SK-N-SH treated with all-trans-retinoic acid at 6 μM for 48 hours (cell line): ENCODE results near the gene SCFD2.

Experiments used
- ATAC-seq: fragments of 200-7000 bp; cut with Tn5 transposase; 3 replicates; pipeline ENCODE4 v1.9.1; 2020; ENCODE audit warnings: mild to moderate bottlenecking, moderate library complexity
- ARNTL ChIP-seq: fragments of 450-650 bp; formaldehyde crosslinking; IDR thresholded peaks from 2 replicates; pipeline ENCODE4 v1.5.0; 2020; ENCODE audit warnings: low read depth, mild to moderate bottlenecking, moderate library complexity, borderline replicate concordance
- BACH2 ChIP-seq: fragments of 250-450 bp; sonication (Bioruptor Pico); IDR thresholded peaks from 2 replicates; pipeline ENCODE4 v1.9.0; 2021; ENCODE audit warnings: mild to moderate bottlenecking, borderline replicate concordance
- CREB5 ChIP-seq: fragments of 250-450 bp; sonication (Bioruptor Pico); IDR thresholded peaks from 2 replicates; pipeline ENCODE4 v1.5.1; 2020; ENCODE audit warnings: low read depth, mild to moderate bottlenecking, moderate library complexity
- CSDC2 ChIP-seq: fragments of 250-450 bp; sonication (Bioruptor Pico); IDR thresholded peaks from 2 replicates; pipeline ENCODE4 v1.5.0; 2020; ENCODE audit warnings: mild to moderate bottlenecking, moderate library complexity
- CSRNP3 ChIP-seq: fragments of 250-450 bp; sonication (Bioruptor Pico); IDR thresholded peaks from 2 replicates; pipeline ENCODE4 v1.5.1; 2021; ENCODE audit warnings: mild to moderate bottlenecking, moderate library complexity
- ESRRG ChIP-seq: fragments of 250-450 bp; sonication (Bioruptor Pico); IDR thresholded peaks from 2 replicates; pipeline ENCODE4 v1.6.1; 2021; ENCODE audit warnings: mild to moderate bottlenecking
- GLIS3 ChIP-seq: fragments of 250-450 bp; sonication (Bioruptor Pico); IDR thresholded peaks from 2 replicates; pipeline ENCODE4 v1.5.0; 2020; ENCODE audit warnings: mild to moderate bottlenecking, moderate library complexity
- ISL1 ChIP-seq: fragments of 250-450 bp; sonication (Bioruptor Pico); IDR thresholded peaks from 2 replicates; pipeline ENCODE4 v2.1.2; 2022; ENCODE audit warnings: mild to moderate bottlenecking, moderate library complexity
- OSR1 ChIP-seq: fragments of 250-450 bp; sonication (Bioruptor Pico); IDR thresholded peaks from 2 replicates; pipeline ENCODE4 v1.8.0; 2022; ENCODE audit warnings: moderate library complexity, mild to moderate bottlenecking, inconsistent platforms
- PATZ1 ChIP-seq: fragments of 250-450 bp; sonication (Bioruptor Pico); IDR thresholded peaks from 2 replicates; pipeline ENCODE4 v1.8.0; 2020; ENCODE audit warnings: mild to moderate bottlenecking, moderate library complexity, borderline replicate concordance
- POU6F1 ChIP-seq: fragments of 250-450 bp; sonication (Bioruptor Pico); IDR thresholded peaks from 2 replicates; pipeline ENCODE4 v1.8.0; 2021; ENCODE audit warnings: low read depth, mild to moderate bottlenecking, moderate library complexity, borderline replicate concordance
- PPARA ChIP-seq: fragments of 250-450 bp; sonication (Bioruptor Pico); IDR thresholded peaks from 2 replicates; pipeline ENCODE4 v1.5.0; 2020; ENCODE audit warnings: mild to moderate bottlenecking, borderline replicate concordance
- RARB ChIP-seq: fragments of 250-450 bp; sonication (Bioruptor Pico); IDR thresholded peaks from 2 replicates; pipeline ENCODE4 v1.8.0; 2021; ENCODE audit warnings: mild to moderate bottlenecking, moderate library complexity
- SNAI2 ChIP-seq: fragments of 250-450 bp; sonication (Bioruptor Pico); IDR thresholded peaks from 2 replicates; pipeline ENCODE4 v1.5.0; 2020; ENCODE audit warnings: mild to moderate bottlenecking, moderate library complexity
- TCF4 ChIP-seq: fragments of 250-450 bp; sonication (Bioruptor Pico); IDR thresholded peaks from 2 replicates; pipeline ENCODE4 v1.8.0; 2021; ENCODE audit warnings: mild to moderate bottlenecking, moderate library complexity, borderline replicate concordance
- TOX ChIP-seq: fragments of 250-450 bp; sonication (Bioruptor Pico); IDR thresholded peaks from 2 replicates; pipeline ENCODE4 v1.8.0; 2021; ENCODE audit warnings: mild to moderate bottlenecking, moderate library complexity, borderline replicate concordance
- TSHZ2 ChIP-seq: fragments of 250-450 bp; sonication (Bioruptor Pico); IDR thresholded peaks from 2 replicates; pipeline ENCODE4 v1.5.0; 2020; ENCODE audit warnings: mild to moderate bottlenecking, moderate library complexity
- ZC3H10 ChIP-seq: fragments of 250-450 bp; sonication (Bioruptor Pico); IDR thresholded peaks from 2 replicates; pipeline ENCODE4 v1.5.1; 2021; ENCODE audit warnings: mild to moderate bottlenecking, moderate library complexity
- ZFP3 ChIP-seq: fragments of 250-450 bp; sonication (Bioruptor Pico); IDR thresholded peaks from 2 replicates; pipeline ENCODE4 v1.5.0; 2020; ENCODE audit warnings: mild to moderate bottlenecking, moderate library complexity
- ZFP30 ChIP-seq: fragments of 450-650 bp; formaldehyde crosslinking; IDR thresholded peaks from 2 replicates; pipeline ENCODE4 v1.5.0; 2022; ENCODE audit warnings: mild to moderate bottlenecking, moderate library complexity
- ZNF565 ChIP-seq: fragments of 450-650 bp; formaldehyde crosslinking; conservative IDR thresholded peaks from 2 replicates; pipeline ENCODE4 v1.5.0; 2020; ENCODE audit warnings: low read depth, mild to moderate bottlenecking, moderate library complexity
- ZNF70 ChIP-seq: fragments of 450-650 bp; formaldehyde crosslinking; IDR thresholded peaks from 2 replicates; pipeline ENCODE4 v1.5.0; 2020; ENCODE audit warnings: mild to moderate bottlenecking, moderate library complexity
- ZNF8 ChIP-seq: fragments of 450-650 bp; formaldehyde crosslinking; IDR thresholded peaks from 2 replicates; pipeline ENCODE4 v1.5.0; 2020; ENCODE audit warnings: mild to moderate bottlenecking, moderate library complexity

SCFD2 gene

GRCh38 chr4:52998413-52998812 is 367.4 kb downstream of the SCFD2 start:
- no peak for TF ChIP-seq ZNF70 (CRISPR knock-in tag)
- TF ChIP-seq POU6F1 (CRISPR knock-in tag) = no peak
- TF ChIP-seq ZNF8 (CRISPR knock-in tag) = no peak
- no peak for TF ChIP-seq GLIS3
- no peak for TF ChIP-seq ZFP30 (CRISPR knock-in tag)
- no peak for TF ChIP-seq ISL1
- TF ChIP-seq ESRRG = no peak
- no peak for TF ChIP-seq TOX (CRISPR knock-in tag)
- ATAC-seq = no peak

DNA sequence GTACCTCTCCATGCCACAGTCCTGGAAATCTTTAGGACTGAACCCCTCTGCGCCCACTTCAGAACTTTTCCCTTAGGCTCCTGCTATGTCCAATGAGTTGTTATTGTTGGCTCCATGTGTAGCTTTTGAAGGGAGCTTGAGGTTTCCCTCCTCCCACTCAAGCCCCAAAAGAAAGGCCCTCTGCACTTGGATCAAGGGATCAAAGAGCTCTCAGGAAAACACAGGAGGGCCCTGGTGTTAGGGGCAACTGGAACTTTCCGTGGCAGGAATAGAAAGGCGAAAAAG is 368.8 kb downstream of the SCFD2 start:
- ATAC-seq = peak; percentile 41
- no peak for TF ChIP-seq RARB (CRISPR knock-in tag)
- TF ChIP-seq TCF4 (CRISPR knock-in tag) = no peak
- no peak for TF ChIP-seq ZC3H10 (CRISPR knock-in tag)
- no peak for TF ChIP-seq ZFP30 (CRISPR knock-in tag)
- TF ChIP-seq GLIS3 = no peak
- no peak for TF ChIP-seq CSRNP3 (CRISPR knock-in tag)
- no peak for TF ChIP-seq ZNF8 (CRISPR knock-in tag)

DNA sequence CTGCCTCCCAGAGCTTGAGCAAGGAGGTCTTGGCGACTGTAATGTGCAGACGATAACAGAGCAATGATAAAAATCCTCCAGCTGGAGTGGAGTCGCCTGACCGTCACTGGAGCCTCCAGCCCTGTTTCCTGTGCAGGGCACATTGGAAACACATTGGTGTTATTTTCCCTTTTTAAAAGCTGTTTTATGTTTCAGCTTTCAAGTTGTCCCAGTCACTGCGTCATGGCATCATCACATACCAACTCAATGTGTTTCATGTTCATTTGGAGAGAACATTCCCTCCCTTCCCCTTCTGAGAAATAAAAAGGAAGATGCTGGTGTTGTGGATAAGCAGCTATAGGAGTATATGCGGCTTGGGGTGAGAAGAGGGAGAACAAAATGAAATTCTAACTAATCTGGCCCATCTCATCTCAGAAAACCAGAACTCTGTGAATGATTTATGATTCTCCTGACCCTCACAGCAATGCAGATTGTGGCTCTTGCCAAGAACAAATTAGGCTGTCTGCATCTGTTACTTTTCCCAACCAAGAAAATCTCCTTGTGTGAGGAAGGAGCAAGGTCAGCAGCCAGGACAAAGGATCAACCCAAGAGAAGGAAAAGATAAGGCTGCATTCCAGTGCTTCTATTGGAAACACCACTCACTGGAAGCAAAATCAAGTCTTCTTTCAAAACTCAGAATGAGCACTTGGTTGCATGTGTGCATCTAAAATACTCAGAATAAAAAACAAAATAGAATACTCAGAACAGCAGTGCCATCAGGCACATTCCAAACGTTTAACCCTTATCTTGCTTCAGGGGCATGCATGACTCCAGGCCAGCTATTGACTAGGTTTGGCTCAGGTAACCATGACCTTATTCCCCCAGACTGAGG is 369.4 kb downstream of the SCFD2 start:
- TF ChIP-seq CSDC2 (CRISPR knock-in tag) (no peak), SNAI2 (CRISPR knock-in tag) (0 out of 2 replicates have a peak, but pooled peaks have one; percentile 13), OSR1 (CRISPR knock-in tag) (no peak), ARNTL (CRISPR knock-in tag) (no peak), POU6F1 (CRISPR knock-in tag) (no peak), CSRNP3 (CRISPR knock-in tag) (no peak), PPARA (no peak), PATZ1 (CRISPR knock-in tag) (no peak), CREB5 (CRISPR knock-in tag) (no peak; the same call in 1 of the 2 replicates), ISL1 (peak; percentile 85), ZNF565 (CRISPR knock-in tag) (no peak), RARB (CRISPR knock-in tag) (no peak), GLIS3 (no peak), TSHZ2 (peak; percentile 68), BACH2 (CRISPR knock-in tag) (no peak), ZFP30 (CRISPR knock-in tag) (no peak), TCF4 (CRISPR knock-in tag) (peak; percentile 79), TOX (CRISPR knock-in tag) (no peak), ZFP3 (CRISPR knock-in tag) (no peak), ZNF70 (CRISPR knock-in tag) (no peak), ZC3H10 (CRISPR knock-in tag) (no peak), ESRRG (0 out of 2 replicates have a peak, but pooled peaks have one; percentile 54), ZNF8 (CRISPR knock-in tag) (no peak)
- ATAC-seq = peak; percentile 85
